Osteocyte (in vitro differentiated cells): ENCODE measurements around the gene TENT5C. TPM values are rescaled to one million over a fixed set of nuclear protein-coding genes. Genes with fewer than 3 reads are reported as not detected.

Experiments
- DNase-seq: peaks from one replicate; pipeline ENCODE4 v3.0.0; 2021; ENCODE audit warnings: mixed read lengths; ENCODE audit not compliant: unreplicated experiment; ENCODE audit errors: extremely low spot score
- H3K27ac Mint-ChIP-seq: one replicate; pipeline ENCODE4 v1.8.0; 2021; ENCODE audit warnings: mild to moderate bottlenecking, mixed read lengths; ENCODE audit not compliant: unreplicated experiment
- H3K27me3 Mint-ChIP-seq: one replicate; pipeline ENCODE4 v1.8.0; 2021; ENCODE audit warnings: mixed read lengths; ENCODE audit not compliant: unreplicated experiment
- H3K36me3 Mint-ChIP-seq: one replicate; pipeline ENCODE4 v1.8.0; 2021; ENCODE audit warnings: mixed read lengths; ENCODE audit not compliant: unreplicated experiment
- H3K4me1 Mint-ChIP-seq: one replicate; pipeline ENCODE4 v1.8.0; 2021; ENCODE audit warnings: mixed read lengths; ENCODE audit not compliant: unreplicated experiment
- H3K4me3 Mint-ChIP-seq: one replicate; pipeline ENCODE4 v1.8.0; 2021; ENCODE audit warnings: mild to moderate bottlenecking, moderate library complexity, mixed read lengths; ENCODE audit not compliant: unreplicated experiment
- H3K9me3 Mint-ChIP-seq: one replicate; pipeline ENCODE4 v1.8.0; 2021; ENCODE audit warnings: mixed read lengths; ENCODE audit not compliant: unreplicated experiment
- total RNA-seq: library from RNA; stranded (reverse); gene quantifications from 2 replicates; pipeline ENCODE4 v1.2.1, GENCODE V29; 2021
- TF ChIP-seq, protein P1 (sequence below): fragments of 200-600 bp; sonication (generic); IDR thresholded peaks from 2 replicates; pipeline ENCODE4 v1.5.0; 2021; ENCODE audit warnings: antibody characterized with exemption, mild to moderate bottlenecking, moderate library complexity

TENT5C gene
- total RNA-seq, 1 donor from 2014 or later: 0.08 TPM

DNA sequence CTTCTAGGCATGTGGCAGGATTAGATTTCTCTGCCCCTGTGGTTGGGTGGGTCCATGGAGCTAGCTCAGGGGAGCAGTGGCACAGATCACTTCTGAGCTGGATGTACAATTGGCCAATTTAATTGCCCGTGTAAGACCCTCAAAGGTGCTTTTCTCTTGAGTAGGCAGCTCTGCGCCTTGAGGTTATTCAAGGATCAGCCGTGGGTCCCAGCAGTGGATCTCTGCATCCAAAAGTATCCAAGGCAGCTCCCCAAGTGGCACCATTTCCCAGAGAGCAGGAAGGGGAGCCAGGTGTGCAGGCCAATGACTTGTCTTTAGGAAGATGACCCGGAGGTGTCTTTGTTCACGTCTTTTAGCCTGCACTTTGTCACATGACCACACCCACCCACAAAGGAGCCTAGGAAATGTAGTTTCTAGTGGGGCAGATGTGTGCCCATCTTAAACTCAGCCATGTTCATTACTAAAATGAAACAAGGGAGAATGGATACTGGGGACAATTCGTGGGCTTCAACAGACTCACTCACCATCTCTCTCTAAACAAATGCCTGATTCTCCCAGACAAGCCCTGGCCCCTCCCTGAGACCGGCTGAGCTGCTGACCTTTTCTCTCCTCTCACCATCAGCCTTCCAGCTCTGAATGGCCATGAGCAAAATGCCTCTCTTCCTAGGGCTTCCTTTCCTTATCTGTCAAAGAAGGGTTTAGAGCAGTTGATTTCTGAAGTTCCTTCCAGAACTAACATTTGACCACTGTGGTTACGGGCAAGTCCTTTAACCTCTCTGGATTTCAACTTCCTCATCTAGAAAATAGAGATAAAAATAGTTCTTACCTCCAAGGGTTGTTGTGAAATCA is 41.4 kb upstream of the TENT5C start:
- H3K36me3 Mint-ChIP-seq: no peaks in the 10 kb centered on the region
- TF ChIP-seq, protein P1, sequence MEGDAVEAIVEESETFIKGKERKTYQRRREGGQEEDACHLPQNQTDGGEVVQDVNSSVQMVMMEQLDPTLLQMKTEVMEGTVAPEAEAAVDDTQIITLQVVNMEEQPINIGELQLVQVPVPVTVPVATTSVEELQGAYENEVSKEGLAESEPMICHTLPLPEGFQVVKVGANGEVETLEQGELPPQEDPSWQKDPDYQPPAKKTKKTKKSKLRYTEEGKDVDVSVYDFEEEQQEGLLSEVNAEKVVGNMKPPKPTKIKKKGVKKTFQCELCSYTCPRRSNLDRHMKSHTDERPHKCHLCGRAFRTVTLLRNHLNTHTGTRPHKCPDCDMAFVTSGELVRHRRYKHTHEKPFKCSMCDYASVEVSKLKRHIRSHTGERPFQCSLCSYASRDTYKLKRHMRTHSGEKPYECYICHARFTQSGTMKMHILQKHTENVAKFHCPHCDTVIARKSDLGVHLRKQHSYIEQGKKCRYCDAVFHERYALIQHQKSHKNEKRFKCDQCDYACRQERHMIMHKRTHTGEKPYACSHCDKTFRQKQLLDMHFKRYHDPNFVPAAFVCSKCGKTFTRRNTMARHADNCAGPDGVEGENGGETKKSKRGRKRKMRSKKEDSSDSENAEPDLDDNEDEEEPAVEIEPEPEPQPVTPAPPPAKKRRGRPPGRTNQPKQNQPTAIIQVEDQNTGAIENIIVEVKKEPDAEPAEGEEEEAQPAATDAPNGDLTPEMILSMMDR: no peak
- no peaks in the 10 kb centered on the region for H3K4me1 Mint-ChIP-seq
- DNase-seq: peak; percentile 56
- H3K27me3 Mint-ChIP-seq: peaks cover 10% of the 10 kb centered on the region
- H3K9me3 Mint-ChIP-seq: peaks cover under 1% of the 10 kb centered on the region
- H3K27ac Mint-ChIP-seq: no peak overlapping the region
- no peak overlapping the region for H3K4me3 Mint-ChIP-seq

GRCh38 chr1:117565076-117565556 is 40.7 kb upstream of the TENT5C start:
- Mint-ChIP-seq H3K9me3 (no peaks in the 10 kb centered on the region), H3K27ac (no peak overlapping the region), H3K4me3 (no peak overlapping the region), H3K36me3 (no peaks in the 10 kb centered on the region), H3K27me3 (peaks cover 9% of the 10 kb centered on the region), H3K4me1 (no peaks in the 10 kb centered on the region)
- TF ChIP-seq, protein P1: no peak
- DNase-seq: no peak

- TF ChIP-seq, protein P1: no peak
- Mint-ChIP-seq H3K27me3 (peaks cover 9% of the 10 kb centered on the region), H3K4me1 (no peaks in the 10 kb centered on the region), H3K4me3 (no peak overlapping the region), H3K36me3 (no peaks in the 10 kb centered on the region), H3K9me3 (no peaks in the 10 kb centered on the region), H3K27ac (no peak overlapping the region)
- peak; percentile 80 for DNase-seq
Measured at GRCh38 chr1:117565745-117566455, 39.9 kb upstream of the TENT5C start.

GRCh38 chr1:117566556-117566955 is 39.3 kb upstream of the TENT5C start:
- Mint-ChIP-seq H3K4me1 (no peaks in the 10 kb centered on the region), H3K27ac (no peak overlapping the region), H3K4me3 (no peak overlapping the region), H3K36me3 (no peaks in the 10 kb centered on the region), H3K9me3 (no peaks in the 10 kb centered on the region), H3K27me3 (peaks cover 9% of the 10 kb centered on the region)
- peak; percentile 56 for DNase-seq
- TF ChIP-seq, protein P1: no peak

- Mint-ChIP-seq H3K27ac (no peak overlapping the region), H3K36me3 (no peaks in the 10 kb centered on the region), H3K27me3 (peaks cover 9% of the 10 kb centered on the region), H3K4me1 (no peaks in the 10 kb centered on the region), H3K9me3 (no peaks in the 10 kb centered on the region), H3K4me3 (no peak overlapping the region)
- peak; percentile 83 for DNase-seq
- TF ChIP-seq, protein P1: no peak
Measured at GRCh38 chr1:117567435-117567834, 38.4 kb upstream of the TENT5C start.
